MM.1S (cell line): ENCODE results near the gene OAF.
A peak's percentile ranks its signal among the peaks of the same experiment; 100 is the strongest.

Experiments
- DNase-seq: peaks from one replicate; pipeline ENCODE4 v3.0.0-alpha.2; 2015
- H2AFZ ChIP-seq: fragments of 300-600 bp; sonication (generic); 2 replicates; pipeline ENCODE4 v1.6.0; 2016; ENCODE audit warnings: antibody characterized with exemption, low read length
- H3F3A ChIP-seq: fragments of 300-600 bp; sonication (generic); 2 replicates; pipeline ENCODE4 v1.6.1; 2016; ENCODE audit warnings: mild to moderate bottlenecking, antibody characterized with exemption, low read length, moderate library complexity, mixed read lengths; ENCODE audit not compliant: insufficient read depth
- H3K27ac ChIP-seq: fragments of 300-600 bp; sonication (generic); 2 replicates; pipeline ENCODE4 v1.5.1; 2016; ENCODE audit warnings: mild to moderate bottlenecking, low read length
- H3K27me3 ChIP-seq: fragments of 300-600 bp; sonication (generic); replicated peaks from 2 replicates; pipeline ENCODE4 v1.6.0; 2016; ENCODE audit warnings: low read length; ENCODE audit not compliant: insufficient read depth
- H3K36me3 ChIP-seq: fragments of 300-600 bp; sonication (generic); replicated peaks from 2 replicates; pipeline ENCODE4 v1.6.1; 2016; ENCODE audit warnings: mild to moderate bottlenecking, low read length, mixed read lengths; ENCODE audit not compliant: insufficient read depth
- H3K4me1 ChIP-seq: fragments of 300-600 bp; sonication (generic); 2 replicates; pipeline ENCODE4 v1.6.1; 2016; ENCODE audit warnings: low read length, mixed read lengths
- H3K4me2 ChIP-seq: fragments of 300-600 bp; sonication (generic); 2 replicates; pipeline ENCODE4 v1.6.0; 2016; ENCODE audit warnings: low read depth, low read length
- H3K4me3 ChIP-seq: fragments of 300-600 bp; sonication (generic); 2 replicates; pipeline ENCODE4 v1.5.1; 2016; ENCODE audit warnings: low read length, mixed read lengths
- H3K79me2 ChIP-seq: fragments of 300-600 bp; sonication (generic); 2 replicates; pipeline ENCODE4 v1.6.1; 2016; ENCODE audit warnings: mixed run types, low read length, mixed read lengths
- H3K9ac ChIP-seq: fragments of 300-600 bp; sonication (generic); 2 replicates; pipeline ENCODE4 v1.6.1; 2016; ENCODE audit warnings: low read length, mixed read lengths
- H3K9me2 ChIP-seq: fragments of 300-600 bp; sonication (generic); replicated peaks from 2 replicates; pipeline ENCODE4 v1.6.1; 2016; ENCODE audit warnings: mild to moderate bottlenecking, low read length, mixed read lengths; ENCODE audit not compliant: insufficient read depth
- H3K9me3 ChIP-seq: fragments of 300-600 bp; sonication (generic); replicated peaks from 2 replicates; pipeline ENCODE4 v1.6.1; 2016; ENCODE audit warnings: mild to moderate bottlenecking, low read length, mixed read lengths; ENCODE audit not compliant: insufficient read depth
- H4K20me1 ChIP-seq: fragments of 300-600 bp; sonication (generic); 2 replicates; pipeline ENCODE4 v1.6.1; 2016; ENCODE audit warnings: mild to moderate bottlenecking, low read length, moderate library complexity, mixed read lengths; ENCODE audit not compliant: insufficient read depth
- CTCF ChIP-seq: fragments of 300-600 bp; sonication (generic); IDR thresholded peaks from 2 replicates; pipeline ENCODE4 v1.5.1; 2016; ENCODE audit warnings: antibody characterized with exemption, low read length, mixed read lengths
- EZH2 ChIP-seq: fragments of 300-600 bp; sonication (generic); optimal IDR thresholded peaks from 2 replicates; pipeline ENCODE3; 2017; ENCODE audit warnings: low read depth, mild to moderate bottlenecking, antibody characterized with exemption, low read length, mixed read lengths
- EZH2phosphoT487 ChIP-seq: fragments of 300-600 bp; sonication (generic); IDR thresholded peaks from 2 replicates; pipeline ENCODE4 v1.6.1; 2018; ENCODE audit warnings: antibody characterized with exemption, low read length

OAF gene

GRCh38 chr11:120208777-120209176, 2.1 kb upstream of the OAF start:
- no peak overlapping the region for H3K27ac ChIP-seq
- H3K9me2 ChIP-seq, result no peaks in the 10 kb centered on the region
- peaks cover 9% of the 10 kb centered on the region; the same call in 1 of the 2 replicates for H3K79me2 ChIP-seq
- no peak for DNase-seq
- H3K4me2 ChIP-seq, result no peak overlapping the region
- no peaks in the 10 kb centered on the region for H4K20me1 ChIP-seq
- H3K4me3 ChIP-seq, result no peak overlapping the region
- no peaks in the 10 kb centered on the region for H3K36me3 ChIP-seq
- TF ChIP-seq EZH2 (no peak), CTCF (no peak)
- H3K27me3 ChIP-seq, result no peaks in the 10 kb centered on the region; the same call in 1 of the 2 replicates
- no peaks in the 10 kb centered on the region for H3K9me3 ChIP-seq
- H3K4me1 ChIP-seq, result peaks cover 3% of the 10 kb centered on the region; the same call in 1 of the 2 replicates
- H3K9ac ChIP-seq, result no peak overlapping the region
- H3F3A ChIP-seq, result peaks cover 5% of the 10 kb centered on the region; the same call in 1 of the 2 replicates
- H2AFZ ChIP-seq, result no peak overlapping the region

GRCh38 chr11:120209746-120210625, 846 bp upstream of the OAF start:
- H3K27me3 ChIP-seq, result no peaks in the 10 kb centered on the region; the same call in 1 of the 2 replicates
- H2AFZ ChIP-seq, result peak overlapping the region; percentile 82
- H3K36me3 ChIP-seq, result no peaks in the 10 kb centered on the region
- H3F3A ChIP-seq, result peaks cover 5% of the 10 kb centered on the region; the same call in 1 of the 2 replicates
- no peaks in the 10 kb centered on the region for H3K9me3 ChIP-seq
- H3K4me1 ChIP-seq, result peaks cover 3% of the 10 kb centered on the region; the same call in 1 of the 2 replicates
- H3K4me3 ChIP-seq, result peak overlapping the region; percentile 87
- peak overlapping the region; percentile 60; the same call in 1 of the 2 replicates for H3K27ac ChIP-seq
- H3K4me2 ChIP-seq, result peak overlapping the region; percentile 93
- DNase-seq, result no peak
- H3K9me2 ChIP-seq, result no peaks in the 10 kb centered on the region
- no peaks in the 10 kb centered on the region for H4K20me1 ChIP-seq
- TF ChIP-seq EZH2phosphoT487 (no peak), CTCF (no peak), EZH2 (no peak)
- H3K9ac ChIP-seq, result peak overlapping the region; percentile 72
- H3K79me2 ChIP-seq, result peaks cover 9% of the 10 kb centered on the region; the same call in 1 of the 2 replicates

- peaks cover 5% of the 10 kb centered on the region; the same call in 1 of the 2 replicates for H3F3A ChIP-seq
- H2AFZ ChIP-seq, result peak overlapping the region; percentile 75
- H4K20me1 ChIP-seq, result no peaks in the 10 kb centered on the region
- no peak for TF ChIP-seq EZH2
- TF ChIP-seq CTCF, result no peak
- TF ChIP-seq EZH2phosphoT487, result no peak
- no peaks in the 10 kb centered on the region; the same call in 1 of the 2 replicates for H3K27me3 ChIP-seq
- peak overlapping the region; percentile 71 for H3K9ac ChIP-seq
- no peak for DNase-seq
- H3K4me1 ChIP-seq, result peaks cover 3% of the 10 kb centered on the region; the same call in 1 of the 2 replicates
- peak overlapping the region; percentile 87 for H3K4me3 ChIP-seq
- H3K27ac ChIP-seq, result no peak overlapping the region
- peaks cover 9% of the 10 kb centered on the region; the same call in 1 of the 2 replicates for H3K79me2 ChIP-seq
- peak overlapping the region; percentile 92 for H3K4me2 ChIP-seq
- no peaks in the 10 kb centered on the region for H3K9me3 ChIP-seq
- H3K9me2 ChIP-seq, result no peaks in the 10 kb centered on the region
- no peaks in the 10 kb centered on the region for H3K36me3 ChIP-seq
Observed at GRCh38 chr11:120211522-120212258, 858 bp downstream of the OAF start.
